GM21576 (cell line): ENCODE results near the gene FCRL6.

Source experiments
- ATAC-seq: cut with Tn5 transposase; IDR thresholded peaks from one replicate; pipeline ENCODE4 v1.9.1; 2021; ENCODE audit warnings: mild to moderate bottlenecking, moderate library complexity; ENCODE audit not compliant: unreplicated experiment

FCRL6 gene

DNA sequence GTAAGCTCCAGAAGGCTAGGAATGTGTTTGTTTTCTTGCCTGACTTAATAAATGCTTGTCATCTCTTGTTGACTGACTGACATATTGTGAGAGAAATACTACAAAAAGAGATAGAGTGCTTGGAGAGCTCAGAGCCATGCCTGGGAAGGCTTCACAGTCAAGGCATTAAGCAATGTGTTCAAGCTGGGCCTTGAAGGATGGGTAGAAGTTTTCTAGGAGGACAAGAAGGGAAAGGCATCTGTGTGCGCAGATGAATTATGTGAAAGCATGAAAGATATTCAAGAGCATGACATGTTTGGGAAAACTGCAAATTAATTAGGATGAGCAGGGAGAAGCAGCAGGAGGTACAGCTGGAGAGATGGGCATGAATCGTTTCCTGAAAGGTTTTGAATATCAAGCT is 30.1 kb downstream of the FCRL6 start:
- no peak for ATAC-seq

- no peak for ATAC-seq
These were observed 33.2 kb downstream of the FCRL6 start for GRCh38 chr1:159835356-159835755.

DNA sequence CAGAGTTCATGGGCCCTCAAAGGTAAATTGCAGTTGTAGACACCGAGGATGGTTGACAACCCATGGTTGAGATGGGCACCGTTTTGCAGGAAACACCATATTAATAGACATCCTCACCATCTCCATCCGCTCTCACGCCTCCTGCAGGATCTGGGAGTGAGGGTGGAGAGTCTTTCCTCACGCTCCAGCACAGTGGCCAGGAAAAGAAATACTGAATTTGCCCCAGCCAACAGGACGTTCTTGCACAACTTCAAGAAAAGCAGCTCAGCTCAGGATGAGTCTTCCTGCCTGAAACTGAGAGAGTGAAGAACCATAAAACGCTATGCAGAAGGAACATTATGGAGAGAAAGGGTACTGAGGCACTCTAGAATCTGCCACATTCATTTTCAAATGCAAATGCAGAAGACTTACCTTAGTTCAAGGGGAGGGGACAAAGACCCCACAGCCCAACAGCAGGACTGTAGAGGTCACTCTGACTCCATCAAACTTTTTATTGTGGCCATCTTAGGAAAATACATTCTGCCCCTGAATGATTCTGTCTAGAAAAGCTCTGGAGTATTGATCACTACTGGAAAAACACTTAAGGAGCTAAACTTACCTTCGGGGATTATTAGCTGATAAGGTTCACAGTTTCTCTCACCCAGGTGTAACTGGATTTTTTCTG is 33.8 kb downstream of the FCRL6 start:
- no peak for ATAC-seq

DNA sequence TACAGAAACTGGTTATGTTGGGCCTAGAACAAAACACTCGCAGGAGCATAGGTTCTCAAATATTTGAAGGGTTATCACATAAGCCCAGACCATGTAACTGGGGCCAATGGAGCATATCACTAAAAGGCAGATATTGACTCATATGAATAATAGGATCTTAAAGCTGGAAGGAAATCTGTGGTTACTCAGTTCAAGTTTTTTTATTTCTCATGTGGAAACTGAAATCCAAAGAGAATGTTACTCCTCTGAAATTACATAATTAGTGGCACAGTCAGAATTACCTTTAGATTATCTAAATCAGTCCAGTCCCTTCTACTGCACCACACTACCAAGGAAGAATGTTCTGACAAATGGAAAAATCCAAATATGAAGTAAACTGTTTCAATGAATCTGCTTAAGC is 36.6 kb downstream of the FCRL6 start:
- peak; percentile 56 for ATAC-seq

DNA sequence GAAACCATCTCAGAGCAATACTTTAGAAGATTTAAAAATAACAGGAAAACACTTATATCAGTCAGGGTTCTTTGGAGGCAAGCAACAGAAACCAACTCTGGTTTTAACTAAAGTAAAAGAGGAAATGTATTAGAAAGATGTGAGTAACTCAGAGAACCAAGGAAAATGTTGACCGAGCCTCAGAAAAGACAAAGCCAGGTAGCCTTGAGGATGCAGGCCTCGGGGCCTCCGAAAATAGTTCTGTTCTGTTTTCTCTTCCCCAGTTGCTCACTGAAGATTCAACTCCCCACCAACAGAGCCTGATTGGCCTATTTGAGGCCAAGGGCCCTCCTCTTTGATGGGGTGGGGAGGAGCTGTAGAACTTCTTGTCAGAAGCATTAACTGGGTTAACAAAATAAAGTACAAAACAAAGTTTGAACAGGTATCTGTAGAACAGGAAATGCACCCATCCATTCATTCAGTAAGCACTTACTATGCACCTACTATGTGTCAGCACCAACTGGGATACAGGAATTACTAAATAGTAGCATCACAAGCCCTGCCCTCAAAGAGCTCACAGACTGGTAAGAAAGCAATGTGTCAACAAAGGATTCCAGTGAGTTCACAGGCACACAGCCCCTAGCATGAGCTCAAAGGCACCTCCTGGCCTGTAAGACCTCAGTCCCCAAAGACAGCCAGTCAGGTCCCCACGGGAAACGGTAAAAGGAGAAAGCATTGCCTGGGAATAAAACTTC is 37.1 kb downstream of the FCRL6 start:
- ATAC-seq = peak; percentile 75

DNA sequence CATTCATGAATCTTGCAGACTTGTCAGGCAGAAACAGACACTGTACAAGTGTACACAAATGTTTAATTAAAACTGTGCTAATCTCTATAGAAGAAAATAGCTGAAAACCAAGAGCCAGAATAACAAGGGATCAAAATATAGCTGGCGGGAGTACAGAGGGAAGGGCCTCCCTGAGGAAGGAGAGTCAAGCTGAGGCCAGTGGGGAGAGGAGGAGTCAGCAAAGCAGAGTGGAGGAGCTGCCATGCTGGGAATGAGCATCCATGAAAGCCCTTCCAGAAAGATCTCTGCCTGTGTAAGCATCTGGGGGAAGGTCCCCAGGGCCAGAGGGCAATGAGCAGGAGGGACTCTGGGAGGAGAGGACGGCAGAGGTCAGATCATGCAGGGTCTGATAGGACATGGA is 39.6 kb downstream of the FCRL6 start:
- no peak for ATAC-seq

DNA sequence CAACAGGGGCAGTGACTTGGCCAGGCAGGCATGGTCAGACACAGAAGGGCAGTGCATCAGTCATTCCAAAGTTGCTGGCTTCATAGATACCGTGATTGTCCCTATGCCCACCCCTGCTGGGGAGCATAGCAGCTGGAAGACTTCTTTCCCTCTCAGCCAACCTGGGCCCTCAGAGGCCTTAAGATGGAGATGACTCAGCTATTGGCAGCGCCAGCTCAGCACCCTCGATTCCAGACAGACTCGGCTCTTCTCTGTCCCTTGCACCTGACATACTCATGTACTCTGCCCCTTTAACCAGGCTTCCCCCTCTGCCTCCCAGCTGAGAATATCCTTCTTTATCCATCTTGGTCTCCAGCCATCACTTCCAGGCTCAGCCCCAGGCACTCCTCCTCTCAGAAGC is 41.3 kb downstream of the FCRL6 start:
- no peak for ATAC-seq

DNA sequence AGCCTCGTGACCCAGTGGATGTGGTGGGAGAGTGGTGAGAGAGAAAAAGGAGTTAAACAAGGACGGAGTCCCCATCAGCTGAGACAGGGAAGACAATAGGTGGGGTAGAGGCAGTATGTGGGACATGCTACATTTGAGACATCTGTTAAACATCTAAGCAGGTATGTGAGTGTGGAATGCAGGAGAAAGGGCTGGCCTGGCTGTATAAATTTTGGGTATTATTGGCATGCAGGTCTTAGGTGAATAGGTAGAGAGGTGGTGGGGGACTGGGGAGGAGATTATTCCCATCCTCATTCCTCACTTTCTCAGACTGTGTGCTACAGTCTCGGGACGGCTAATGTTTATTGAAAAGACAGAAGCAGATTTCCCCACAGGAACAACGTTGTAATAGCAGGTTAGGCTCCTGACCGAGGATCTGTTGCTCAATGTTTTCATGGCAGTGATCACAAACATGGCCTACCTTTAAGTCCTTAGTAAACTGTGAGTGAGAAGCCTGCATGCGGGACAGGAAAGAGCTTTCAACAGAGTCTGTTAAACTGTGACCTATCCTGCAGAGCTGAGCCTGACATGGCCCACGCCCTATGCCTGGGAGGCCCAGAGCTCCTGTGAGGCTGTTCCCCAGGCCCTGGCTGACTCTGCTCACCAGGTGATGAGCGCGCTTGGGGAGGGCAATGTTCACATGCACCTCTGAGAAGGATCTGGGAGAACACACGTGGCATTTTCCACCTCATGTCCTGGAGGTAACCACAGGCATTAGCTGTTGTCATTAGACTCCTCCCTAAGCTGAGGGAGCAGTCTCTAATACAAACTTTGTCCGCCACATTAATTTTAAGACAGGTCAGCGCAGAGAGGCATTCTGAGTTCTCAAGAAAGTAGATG is 43.8 kb downstream of the FCRL6 start:
- ATAC-seq = no peak

DNA sequence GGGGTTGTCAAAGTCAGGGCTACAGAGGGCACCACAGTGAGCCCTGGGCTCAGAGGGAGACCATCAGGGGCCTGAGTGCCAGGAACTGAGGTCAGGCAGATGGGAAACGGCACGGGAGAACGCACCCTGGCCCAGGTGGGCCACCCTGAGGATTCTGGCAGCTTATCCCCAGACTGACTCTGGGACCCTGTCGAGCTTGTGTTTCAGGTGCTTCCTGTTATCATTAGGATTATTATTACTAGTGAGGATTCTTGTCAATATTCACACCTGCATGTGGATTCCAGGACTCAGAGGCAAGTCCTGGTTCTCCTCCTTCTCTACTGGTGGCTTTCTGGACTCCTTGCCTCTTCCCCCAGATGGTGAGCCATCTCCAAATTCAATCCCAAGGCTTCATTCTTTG is 45.1 kb downstream of the FCRL6 start:
- ATAC-seq = no peak

- no peak for ATAC-seq
These were observed 46.2 kb downstream of the FCRL6 start for GRCh38 chr1:159848326-159848725.

- ATAC-seq = no peak
These were observed 47.6 kb downstream of the FCRL6 start for GRCh38 chr1:159849626-159850366.

GRCh38 chr1:159851407-159851806 is 49.2 kb downstream of the FCRL6 start:
- no peak for ATAC-seq

GRCh38 chr1:159853417-159854115 is 51.4 kb downstream of the FCRL6 start:
- ATAC-seq = no peak

- no peak for ATAC-seq
These were observed 52.0 kb downstream of the FCRL6 start for GRCh38 chr1:159854116-159854692.

GRCh38 chr1:159854693-159855192 is 52.6 kb downstream of the FCRL6 start:
- peak; percentile 71 for ATAC-seq

- no peak for ATAC-seq
These were observed 53.5 kb downstream of the FCRL6 start for GRCh38 chr1:159855709-159856108.

DNA sequence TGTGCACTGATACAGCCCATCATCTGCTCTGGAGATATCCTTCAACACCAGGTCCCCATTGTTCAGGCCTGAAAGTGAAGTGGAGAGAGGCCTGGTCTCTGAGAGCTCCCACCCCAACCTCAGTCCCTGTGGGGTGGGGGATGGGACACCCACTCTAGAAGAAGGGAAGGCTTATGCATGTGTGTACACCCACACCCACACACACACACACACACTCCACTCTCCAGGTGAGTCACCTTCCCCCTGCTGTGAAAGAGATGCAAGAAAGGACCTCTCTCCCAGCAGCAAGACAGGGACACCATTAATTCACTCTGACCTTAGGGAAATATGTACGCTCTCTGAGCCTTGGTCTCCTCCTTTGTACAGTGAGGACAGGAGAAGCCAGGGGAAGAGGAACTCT is 54.4 kb downstream of the FCRL6 start:
- ATAC-seq = no peak

GRCh38 chr1:159857889-159858288 is 55.7 kb downstream of the FCRL6 start:
- ATAC-seq = no peak

DNA sequence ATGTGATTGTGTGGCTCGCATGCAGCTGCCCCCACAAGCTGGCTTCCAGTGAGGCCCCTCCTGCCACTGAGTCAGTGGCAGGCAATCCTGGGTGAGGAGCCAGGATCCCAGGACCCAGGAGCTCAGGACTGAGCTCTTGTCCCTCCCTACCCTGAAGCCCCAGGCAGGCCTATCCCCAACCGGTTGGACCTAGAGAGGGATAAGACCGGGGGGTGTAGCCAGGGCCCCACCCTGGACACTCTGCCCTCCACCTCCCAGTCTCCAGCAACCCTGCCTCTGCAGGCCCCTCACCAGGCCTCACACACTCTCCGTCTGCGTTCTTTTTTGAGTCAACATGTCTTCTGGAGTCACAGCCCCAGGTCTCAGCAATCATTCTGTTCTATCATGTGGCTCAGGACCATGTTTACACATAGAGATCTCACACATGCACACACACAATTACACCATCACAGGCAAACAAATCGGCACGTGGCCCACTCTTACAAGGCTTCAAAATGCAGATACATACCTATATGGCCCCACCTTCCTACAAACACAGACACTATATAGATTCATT is 57.7 kb downstream of the FCRL6 start:
- no peak for ATAC-seq

DNA sequence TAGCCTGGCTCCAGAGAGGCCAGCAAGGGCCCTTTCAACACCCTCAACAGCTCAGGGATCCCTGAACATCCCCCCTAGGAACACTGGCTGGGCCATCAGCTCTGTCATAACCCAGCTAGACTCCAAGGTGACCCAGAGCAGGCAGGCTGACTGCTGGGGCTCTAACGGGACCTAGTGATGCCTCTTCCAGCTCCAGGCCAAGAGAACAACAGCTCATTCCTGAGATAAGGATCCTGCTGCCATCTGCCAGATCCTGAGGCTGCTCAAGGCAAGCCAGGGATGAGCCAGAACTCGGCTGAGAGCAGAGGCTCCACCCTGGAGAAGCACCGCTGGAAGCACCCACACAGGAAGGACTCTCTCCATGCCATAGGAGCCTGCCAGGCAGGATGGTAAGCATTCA is 58.3 kb downstream of the FCRL6 start:
- ATAC-seq = no peak
